Measurements from ENCODE around the gene CLIP4.

The CLIP4 gene

DNA sequence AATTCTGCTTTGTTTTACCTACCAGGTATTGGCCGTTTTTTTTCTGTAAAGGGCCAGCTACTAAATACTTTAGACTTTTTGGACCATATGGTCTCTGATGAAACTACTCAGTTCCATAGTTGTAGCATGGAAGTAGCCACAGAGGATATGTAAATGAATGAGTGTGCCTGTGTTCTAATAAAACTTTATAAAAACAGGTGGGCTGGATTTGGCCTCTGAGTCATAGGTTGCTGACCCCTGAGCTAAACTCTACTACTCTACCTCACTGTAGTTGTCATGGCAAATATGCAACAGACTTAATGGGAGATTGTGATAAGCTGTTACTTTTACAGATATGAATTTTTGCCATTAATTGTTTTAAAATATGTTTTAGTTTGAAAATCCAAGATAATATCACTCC lies 19.7 kb downstream of the CLIP4 start:
- peak; percentile 21 for DNase-seq (ENCODE audit: low spot score)

DNA sequence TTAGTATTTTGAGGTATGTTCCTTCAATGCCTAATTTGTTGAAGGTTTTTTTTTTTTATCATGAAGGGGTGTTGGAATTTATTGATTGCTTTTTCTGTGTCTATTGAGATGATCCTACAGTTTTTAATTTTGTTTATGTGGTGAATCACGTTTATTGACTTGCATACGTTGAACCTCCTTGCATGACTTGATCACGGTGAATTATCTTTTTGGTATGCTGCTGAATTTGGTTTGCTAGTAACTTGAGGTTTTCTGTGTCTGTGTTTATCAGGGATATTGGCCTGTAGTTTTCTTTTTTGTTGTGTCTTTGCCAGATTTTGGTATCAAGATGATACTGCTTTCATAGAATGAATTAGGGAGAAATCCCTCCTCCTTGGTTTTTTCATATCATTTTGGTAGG lies 23.9 kb downstream of the CLIP4 start:
- no peak for DNase-seq (ENCODE audit: low spot score)

DNA sequence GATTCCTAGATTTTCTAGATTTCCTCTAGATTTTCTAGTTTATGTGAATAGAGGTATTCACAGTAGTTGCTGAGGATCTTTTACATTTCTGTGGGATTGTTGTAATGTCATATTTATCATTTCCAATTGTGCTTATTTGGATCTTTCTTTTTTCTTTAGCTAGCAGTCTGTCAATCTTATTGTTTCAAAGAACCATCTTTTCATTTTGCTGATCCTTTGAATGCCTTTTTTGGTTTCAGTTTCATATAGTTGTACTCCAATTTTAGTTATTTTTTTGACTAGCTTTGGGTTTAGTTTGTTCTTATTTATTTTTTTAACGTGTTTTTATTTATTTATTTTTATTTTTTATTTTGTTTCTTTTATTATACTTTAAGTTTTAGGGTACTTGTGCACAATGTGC lies 24.5 kb downstream of the CLIP4 start:
- DNase-seq (ENCODE audit: low spot score): no peak

DNA sequence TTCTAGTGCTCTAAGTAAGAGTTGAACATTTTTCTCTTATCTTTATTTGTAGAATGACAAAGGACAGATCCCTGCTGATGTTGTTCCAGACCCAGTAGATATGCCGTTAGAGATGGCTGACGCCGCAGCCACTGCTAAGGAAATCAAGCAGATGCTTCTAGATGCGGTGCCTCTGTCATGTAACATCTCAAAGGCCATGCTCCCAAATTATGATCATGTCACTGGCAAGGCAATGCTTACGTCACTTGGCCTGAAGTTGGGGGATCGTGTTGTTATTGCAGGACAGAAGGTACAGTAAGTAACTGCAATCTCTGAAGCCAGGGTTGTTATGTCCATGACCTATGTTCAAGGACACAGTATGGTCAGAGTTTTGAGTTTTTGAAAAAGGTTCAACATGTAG lies 28.4 kb downstream of the CLIP4 start:
- DNase-seq (ENCODE audit: low spot score): no peak

DNA sequence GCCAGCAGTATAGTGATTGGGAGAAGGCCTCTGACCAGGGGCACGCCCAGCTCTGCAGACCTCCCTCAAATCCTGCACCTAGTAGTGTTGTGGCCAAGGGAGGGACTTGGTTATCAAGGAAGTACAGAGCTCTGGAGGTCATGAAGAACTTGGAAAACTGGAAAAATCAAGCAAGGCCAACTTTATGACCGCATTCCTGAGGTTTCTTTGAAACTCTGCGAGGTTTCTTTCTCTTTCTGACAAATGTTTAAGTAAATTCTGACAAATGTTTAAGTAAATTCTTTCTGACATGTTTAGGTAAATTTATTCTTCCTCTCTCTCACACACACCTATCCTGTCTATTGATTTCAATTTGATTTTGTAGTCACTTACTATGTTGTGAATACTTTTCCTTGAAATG lies 31.0 kb downstream of the CLIP4 start:
- DNase-seq (ENCODE audit: low spot score): no peak

DNA sequence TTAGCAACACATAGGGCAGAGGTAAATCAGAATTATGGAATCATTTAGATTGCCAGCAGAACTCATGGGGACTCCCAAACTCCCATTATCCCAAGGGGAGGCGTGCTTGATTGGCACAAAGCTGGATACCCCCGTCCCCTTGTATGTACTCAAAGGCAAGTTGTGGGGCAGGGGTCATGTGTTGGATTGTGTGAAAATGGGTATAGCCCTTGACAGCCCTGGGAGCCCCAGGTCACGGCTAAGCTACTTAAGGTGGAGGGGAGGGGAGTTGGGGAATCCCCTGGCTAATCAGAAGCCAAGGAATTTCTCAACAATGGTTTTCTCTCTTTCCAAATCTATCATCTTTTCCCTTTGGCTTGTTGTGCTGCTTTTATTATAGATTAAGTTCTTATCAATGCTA lies 32.7 kb downstream of the CLIP4 start:
- DNase-seq (ENCODE audit: low spot score): no peak

DNA sequence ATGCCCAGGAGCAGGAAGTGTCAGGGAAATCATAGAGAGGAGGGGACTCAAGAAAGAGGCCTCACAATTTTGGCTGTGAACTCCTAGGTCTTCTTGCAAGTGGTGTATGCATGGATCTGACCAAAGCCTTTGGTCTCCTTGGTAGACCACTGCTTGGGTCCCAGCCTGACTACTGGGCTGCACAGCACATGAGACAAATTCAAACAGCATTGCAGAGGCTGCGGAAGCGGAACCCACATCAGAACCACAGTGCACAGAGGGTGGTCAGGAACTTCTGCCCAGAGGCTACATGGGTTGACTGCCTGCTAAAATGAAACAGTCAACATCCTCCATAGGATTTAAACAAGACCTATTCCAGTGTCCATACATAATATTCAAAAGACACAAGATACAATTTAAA lies 39.4 kb downstream of the CLIP4 start:
- DNase-seq (ENCODE audit: low spot score): no peak

DNA sequence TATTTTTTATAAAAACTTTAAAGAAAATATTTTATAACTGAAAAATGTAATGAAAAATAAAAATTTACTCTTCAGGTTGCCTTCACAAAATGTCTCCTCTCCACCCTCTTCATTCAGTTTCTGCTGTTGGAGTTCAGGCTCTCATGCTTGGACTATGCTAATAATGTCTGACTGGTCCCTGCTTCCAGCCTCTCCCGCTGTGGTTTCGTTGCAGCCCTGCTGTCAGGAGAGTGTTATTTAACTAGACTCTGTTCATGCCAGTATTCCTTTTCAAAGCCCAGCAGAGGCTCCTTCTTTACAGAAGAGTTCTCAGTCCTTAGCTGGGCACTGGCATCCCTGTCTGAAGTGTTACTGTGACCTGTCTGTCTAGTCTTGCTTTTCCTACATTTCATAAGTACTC lies 40.4 kb downstream of the CLIP4 start:
- no peak for DNase-seq (ENCODE audit: low spot score)

DNA sequence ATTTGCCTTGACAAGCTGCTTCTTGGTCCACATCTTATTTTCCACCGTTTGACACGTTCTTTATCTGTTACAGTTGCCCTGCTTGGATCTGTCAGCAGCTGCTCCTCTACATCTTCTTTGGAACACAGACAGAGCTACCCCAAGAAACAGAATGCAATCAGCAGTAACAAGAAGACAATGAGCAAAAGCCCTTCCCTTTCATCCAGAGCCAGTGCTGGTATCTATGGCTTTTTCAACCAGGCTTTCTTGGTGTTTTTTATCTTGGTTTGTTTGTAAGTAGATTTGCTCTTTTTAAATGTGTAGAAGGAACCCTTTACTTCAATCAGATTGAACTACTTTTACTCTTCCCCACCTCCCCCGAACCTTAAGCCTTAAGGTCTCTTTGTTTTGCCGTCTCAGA lies 41.9 kb downstream of the CLIP4 start:
- DNase-seq (ENCODE audit: low spot score): no peak

DNA sequence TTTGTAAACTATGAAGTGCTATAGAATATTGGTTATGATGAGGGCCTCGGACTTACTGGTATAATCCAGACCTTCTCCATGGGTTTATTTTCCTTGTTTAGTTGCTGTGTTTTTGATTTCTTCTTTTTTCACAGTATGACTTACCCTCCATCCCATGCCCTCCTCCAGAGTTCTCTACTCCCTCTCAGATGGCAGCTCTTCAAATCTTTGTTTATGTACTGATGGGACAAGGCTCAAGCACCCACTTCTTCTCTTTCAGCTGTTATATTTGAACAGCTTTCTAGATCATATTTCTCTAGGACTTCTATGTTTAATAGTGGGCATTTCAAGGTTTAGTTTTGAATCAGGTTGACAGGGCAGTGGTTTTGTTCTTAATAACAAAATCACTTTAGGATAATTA lies 43.9 kb downstream of the CLIP4 start:
- no peak for DNase-seq (ENCODE audit: low spot score)

DNA sequence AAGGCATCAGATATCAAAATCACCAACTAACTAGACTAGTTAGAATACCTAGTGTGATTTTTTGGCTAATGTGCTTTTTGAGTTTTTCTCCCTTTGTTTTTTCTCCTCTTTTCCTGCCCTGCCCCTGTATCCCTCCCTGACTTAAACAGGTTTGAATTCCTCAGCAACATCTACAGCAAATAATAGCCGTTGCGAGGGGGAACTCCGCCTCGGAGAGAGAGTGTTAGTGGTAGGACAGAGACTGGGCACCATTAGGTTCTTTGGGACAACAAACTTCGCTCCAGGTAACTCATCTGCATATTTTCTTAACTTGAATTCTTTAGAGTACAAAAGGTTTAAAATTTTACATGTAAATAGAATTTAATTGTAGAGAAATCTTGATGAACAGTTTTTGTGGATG lies 45.0 kb downstream of the CLIP4 start:
- no peak for DNase-seq (ENCODE audit: low spot score)

DNA sequence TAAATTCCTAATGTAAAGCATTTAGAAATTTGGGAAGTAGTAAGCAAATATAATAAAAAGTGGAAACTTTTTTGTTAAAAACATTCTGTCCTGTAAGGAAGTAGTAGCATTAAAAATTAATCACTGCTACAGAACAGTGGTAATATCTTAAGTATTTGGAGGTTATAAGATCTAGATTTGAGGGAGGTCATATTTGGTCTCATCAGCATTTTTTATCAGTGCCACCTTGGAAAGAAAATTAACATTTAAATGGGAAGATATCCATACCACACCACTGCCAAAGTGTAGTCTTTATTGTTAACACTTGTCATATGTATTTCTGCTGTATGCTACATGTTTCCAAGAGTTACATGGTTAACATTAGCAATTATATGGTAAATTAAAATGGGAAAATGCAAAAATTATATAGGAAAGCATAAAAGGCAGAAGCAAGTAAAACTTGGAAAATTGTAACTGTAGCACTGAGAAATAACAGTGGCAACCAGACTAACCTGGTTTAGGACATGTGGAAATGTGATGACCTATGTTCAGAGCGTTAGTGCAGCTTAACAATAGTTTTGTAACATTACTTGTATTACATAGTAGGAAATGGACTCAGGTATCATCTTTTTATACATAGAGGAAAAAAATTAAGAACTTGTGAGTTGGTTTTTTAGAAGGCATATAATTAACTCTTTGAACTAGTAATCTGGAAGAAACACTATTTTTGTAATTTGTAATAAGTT lies 47.2 kb downstream of the CLIP4 start:
- no peak for DNase-seq (ENCODE audit: low spot score)

DNA sequence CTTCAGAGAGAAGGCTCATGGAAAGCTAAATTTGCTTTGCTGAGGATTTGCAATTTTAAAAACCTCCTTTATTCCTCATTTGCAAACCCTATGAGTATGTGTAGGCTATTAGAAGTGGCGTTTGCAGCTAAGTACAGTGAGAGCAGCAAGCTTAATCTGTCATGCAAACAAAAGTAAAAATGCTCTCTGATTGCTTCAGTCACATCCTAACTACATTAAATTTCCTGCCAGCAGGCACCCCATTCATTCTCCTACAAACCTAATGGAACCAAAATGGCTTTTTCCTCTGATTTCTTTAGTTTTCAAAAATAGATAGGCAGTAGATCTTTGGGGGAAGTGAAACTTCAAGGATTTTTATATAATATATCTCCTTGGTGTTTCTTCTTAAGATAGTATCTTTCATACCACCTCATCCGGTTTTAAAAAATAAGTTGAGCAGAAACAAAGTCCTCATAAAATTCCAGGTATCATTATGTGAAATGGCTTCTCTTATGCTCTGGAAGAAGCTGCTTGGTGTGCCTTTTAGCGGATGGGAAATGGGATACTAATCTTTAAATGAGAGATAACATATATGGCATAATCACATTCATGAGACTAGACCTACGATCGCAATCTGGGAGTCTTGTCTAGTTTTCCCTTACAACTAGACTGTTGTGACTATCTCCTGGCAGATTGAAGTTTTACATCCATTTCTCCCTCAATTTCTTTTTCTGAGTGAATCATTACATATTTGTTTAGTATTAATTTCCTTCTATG lies 49.1 kb downstream of the CLIP4 start:
- no peak for DNase-seq (ENCODE audit: low spot score)

DNA sequence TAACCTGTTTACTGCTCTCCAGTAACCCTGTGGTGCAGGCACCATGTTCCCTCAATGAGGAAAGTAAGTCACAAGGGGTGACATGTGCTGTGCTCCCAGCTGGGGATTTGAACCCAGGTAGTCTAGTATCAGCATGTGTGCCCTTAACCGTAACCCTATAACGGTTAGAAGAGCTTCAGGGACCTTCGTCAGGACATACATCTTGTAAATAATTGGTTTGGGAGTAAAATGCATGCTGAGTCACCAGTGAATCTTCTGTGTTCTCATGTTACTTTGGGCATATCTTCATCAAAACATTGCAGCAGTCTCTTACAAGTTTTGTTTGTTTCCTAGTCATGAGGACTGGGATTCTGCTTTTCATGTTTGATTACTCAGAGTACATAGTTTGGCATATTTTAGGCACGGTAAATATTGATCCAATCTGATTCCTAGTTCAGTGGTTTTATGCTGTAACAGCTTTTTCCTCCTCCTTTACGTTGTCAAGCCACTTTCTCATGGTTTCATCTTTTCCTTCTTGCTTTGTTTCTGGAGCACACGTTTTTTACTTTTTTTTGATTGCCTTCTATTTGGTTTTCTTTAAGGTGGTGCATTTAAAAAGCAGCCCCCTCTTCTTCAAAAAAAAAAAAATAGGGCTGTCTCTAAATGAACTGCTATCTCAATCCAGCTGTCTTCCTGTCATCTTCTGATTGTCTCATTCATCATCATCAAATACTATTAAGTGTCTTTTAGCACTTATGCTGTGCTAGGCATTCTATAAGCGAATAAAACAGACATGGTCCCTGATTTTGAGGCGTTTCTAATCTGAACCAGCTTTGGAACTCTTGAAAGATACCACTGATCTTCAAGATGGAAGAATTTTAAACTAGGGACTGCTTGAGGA lies 50.4 kb downstream of the CLIP4 start:
- peak; percentile 12 for DNase-seq (ENCODE audit: low spot score)

DNA sequence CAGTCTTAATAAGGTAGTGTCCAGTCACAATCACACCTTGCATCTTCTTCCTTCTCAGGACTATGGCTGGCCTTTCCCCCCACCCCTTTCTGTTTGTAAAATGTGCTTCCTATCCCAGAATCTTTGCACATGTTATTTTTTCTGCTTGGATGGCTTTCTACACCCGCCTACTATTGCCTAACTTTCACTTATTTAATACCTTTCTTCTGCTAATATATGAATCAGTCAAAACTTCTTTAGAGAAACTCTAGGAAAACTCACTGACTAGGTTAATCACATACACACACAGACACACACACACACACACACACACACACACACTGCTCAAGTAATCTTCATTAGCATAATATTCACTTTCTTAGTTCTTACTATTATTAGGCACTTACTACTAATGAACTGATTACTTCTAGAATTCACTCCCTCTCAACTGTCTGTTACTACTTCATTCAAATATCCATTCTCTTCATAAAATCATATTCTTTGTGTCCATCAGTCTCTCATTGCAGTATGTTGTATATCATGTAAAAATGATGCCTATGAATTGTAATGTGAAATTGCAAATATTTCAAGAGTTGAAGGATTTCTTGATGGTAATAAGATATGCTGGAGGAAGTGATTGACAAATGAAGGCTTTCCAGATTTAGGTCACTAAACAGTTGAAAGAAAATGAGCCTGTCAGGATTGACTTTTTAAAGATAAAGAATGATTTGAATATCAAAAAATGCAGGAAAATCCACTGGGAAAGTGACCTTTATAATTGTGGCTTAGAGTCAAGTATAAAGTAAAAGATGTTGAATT lies 51.2 kb downstream of the CLIP4 start:
- DNase-seq (ENCODE audit: low spot score): peak; percentile 52

DNA sequence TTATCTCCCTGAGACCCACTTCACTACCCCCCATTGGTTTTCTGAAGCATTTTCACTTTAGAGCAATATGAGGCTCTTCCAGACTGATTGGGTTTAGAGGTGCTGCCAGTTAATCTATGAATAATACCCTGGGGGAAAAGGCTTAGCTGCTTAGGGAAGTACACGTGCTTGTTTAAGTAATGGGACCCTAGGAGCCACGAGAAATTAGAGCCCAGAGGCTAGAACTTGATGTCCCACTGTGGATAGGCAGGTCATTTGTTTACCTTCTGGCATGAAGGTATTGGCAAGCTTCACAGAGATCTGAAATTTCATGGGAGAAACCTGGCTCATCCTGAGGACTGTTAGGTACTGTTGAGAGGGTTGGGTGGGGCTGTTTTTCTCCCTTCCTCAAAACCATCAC lies 59.7 kb downstream of the CLIP4 start:
- no peak for DNase-seq (ENCODE audit: low spot score)

DNA sequence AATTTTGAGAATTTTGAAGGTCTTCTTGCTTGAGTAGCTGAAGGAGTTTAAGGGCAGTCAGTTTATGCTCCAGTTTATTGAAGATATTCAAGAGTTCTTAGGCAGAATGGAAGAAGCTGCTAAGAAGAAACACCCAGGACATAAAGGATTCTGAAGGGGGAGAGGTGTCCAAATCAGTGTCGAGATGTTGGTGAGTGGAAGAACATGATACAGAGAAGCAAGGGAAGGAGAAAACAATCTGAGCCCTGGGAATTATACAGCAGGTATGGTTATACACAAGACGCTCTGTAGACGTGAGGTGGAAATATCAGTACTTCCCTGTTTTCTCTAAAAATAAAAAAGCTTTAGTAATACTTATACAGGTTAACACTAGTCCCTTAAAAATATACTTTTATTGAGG lies 60.1 kb downstream of the CLIP4 start:
- no peak for DNase-seq (ENCODE audit: low spot score)

DNA sequence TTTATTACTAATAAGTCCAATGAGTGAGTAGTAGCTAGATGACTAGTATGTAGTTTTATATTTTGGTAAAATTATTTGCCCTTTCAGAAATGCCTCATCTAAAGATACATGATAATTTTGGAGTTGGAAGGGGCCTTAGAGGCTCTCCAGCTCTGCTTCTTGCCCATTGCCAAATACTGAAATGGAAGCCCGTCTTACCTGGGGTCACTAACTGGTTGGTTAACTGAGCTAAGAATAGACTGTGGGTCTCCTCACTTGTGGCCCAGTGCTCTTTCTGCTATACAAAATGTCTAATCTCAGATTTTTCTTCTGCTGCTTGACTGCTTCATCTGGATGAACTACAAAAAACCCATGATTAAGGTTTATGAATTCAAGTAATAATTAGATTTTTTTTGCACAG lies 67.1 kb downstream of the CLIP4 start:
- no peak for DNase-seq (ENCODE audit: low spot score)

DNA sequence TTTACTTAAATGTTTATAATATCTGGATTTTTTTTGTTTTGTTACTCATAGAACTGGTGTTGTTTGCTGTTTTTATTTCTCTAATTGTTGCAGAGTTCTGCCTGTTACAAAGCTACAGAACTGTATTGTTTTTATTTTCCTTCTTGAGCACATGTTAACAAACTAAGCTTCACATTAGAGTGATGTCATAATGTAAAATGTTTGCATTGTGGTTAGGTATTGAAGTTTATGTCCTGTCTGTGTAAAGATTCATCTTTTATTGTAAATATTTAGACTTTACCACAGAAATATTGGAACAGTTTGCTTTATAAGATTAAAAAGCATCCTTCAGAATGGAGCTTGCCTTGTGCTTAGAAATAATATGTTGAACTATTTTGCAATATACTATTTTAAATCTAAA lies 67.7 kb downstream of the CLIP4 start:
- DNase-seq (ENCODE audit: low spot score): no peak

DNA sequence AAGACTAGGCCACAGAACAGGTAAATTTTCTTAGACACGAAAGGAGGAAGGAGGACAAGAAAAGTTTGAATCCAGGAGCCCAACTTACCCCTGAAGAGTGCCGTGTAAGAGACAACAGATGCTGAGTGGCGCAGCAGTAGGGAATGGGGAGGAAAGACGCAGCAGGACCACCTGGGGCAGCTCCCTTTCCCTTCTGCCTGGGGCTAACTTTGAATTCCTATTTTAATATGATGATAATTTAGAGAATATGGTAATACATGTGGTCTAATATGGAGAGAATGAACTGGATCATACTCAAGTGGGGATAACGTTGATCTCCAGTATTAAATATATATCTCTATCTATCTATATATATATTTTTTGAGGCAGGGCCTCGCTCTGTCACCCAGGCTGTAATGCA lies 69.3 kb downstream of the CLIP4 start:
- no peak for DNase-seq (ENCODE audit: low spot score)

DNA sequence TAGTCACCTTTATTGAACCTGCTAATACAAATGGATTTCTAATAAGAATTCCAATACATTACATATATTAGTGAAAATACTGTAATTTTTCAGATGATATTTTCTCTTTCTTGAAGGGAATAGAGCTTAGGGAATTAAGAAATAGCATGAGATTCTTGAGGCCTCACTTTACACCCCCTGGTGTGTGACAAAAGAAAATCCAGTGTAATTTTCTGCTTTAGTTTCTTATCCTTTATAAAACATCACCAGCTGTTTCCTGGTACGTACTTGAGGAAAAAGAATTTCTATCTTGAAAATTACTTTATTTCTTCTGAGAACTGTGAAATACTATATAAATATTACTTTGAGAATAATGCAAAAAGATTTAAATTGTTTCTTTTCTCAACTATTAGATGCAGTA lies 71.6 kb downstream of the CLIP4 start:
- no peak for DNase-seq (ENCODE audit: low spot score)

DNA sequence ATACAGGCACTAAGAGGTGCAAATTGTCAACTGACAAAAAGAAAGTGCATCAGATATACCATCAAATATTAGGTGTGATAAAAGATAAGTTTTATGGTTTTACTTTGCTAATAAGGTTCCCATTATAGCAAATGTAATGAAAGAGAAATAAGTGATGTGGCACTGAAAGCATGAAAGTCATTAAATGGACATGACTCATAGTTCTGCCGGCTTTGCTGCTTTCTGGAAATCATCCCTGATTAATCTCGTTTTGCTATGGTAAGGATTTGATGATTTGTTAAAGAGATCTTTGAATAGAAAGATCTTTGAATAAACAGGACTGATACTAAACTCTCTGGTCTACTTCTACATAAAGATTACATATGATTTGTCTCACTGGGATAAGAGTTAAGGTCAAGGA lies 72.7 kb downstream of the CLIP4 start:
- no peak for DNase-seq (ENCODE audit: low spot score)

Data from kidney tubule cell (primary cell).